ENCODE results near the gene SLIT3.

Gene SLIT3

DNA sequence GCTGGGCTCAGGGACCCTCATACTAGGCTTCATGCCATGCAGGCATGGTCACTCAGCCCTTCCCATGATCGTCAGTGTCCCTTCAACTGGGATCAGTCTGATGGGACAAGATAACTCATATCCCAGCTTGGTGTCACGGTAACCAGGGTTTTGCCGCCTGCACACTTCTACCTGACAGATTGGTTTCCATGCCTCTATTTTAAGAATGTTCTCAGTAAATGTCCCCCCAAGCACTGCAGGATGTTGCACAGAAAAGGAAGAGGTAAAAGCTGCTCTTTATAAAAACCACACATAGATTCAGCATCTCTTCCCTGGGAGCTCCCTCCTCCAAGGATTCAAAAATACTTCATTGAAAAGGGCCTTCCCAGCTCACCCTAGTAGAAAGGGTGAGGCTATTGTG lies 56.1 kb downstream of the SLIT3 start:
- no peaks in the 10 kb centered on the region for H3K9me3 ChIP-seq (ENCODE audit: insufficient read depth, low read depth, low read length)
- H3K4me3 ChIP-seq (ENCODE audit: low read length, poor library complexity, severe bottlenecking): no peak overlapping the region
- H3K36me3 ChIP-seq (ENCODE audit: insufficient read depth, low read length): no peaks in the 10 kb centered on the region
- H3K27me3 ChIP-seq (ENCODE audit: insufficient read depth, low read length, poor library complexity, severe bottlenecking): no peaks in the 10 kb centered on the region
- no peaks in the 10 kb centered on the region for H4K20me1 ChIP-seq (ENCODE audit: insufficient read depth, low read length, poor library complexity, severe bottlenecking)
- H3K4me2 ChIP-seq (ENCODE audit: low read depth, low read length, poor library complexity, severe bottlenecking): no peak overlapping the region
- H3F3A ChIP-seq (ENCODE audit: low read depth): no peaks in the 10 kb centered on the region
- no peak overlapping the region for H3K9ac ChIP-seq (ENCODE audit: low read depth, low read length, poor library complexity, severe bottlenecking)
- no peak for TF ChIP-seq EZH2phosphoT487 (IDR thresholded peaks at IDR 0.05; ENCODE audit: borderline replicate concordance)
- TF ChIP-seq, protein P1, sequence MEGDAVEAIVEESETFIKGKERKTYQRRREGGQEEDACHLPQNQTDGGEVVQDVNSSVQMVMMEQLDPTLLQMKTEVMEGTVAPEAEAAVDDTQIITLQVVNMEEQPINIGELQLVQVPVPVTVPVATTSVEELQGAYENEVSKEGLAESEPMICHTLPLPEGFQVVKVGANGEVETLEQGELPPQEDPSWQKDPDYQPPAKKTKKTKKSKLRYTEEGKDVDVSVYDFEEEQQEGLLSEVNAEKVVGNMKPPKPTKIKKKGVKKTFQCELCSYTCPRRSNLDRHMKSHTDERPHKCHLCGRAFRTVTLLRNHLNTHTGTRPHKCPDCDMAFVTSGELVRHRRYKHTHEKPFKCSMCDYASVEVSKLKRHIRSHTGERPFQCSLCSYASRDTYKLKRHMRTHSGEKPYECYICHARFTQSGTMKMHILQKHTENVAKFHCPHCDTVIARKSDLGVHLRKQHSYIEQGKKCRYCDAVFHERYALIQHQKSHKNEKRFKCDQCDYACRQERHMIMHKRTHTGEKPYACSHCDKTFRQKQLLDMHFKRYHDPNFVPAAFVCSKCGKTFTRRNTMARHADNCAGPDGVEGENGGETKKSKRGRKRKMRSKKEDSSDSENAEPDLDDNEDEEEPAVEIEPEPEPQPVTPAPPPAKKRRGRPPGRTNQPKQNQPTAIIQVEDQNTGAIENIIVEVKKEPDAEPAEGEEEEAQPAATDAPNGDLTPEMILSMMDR (conservative IDR thresholded peaks at IDR 0.05; ENCODE audit: low read length): no peak
- H2AFZ ChIP-seq (ENCODE audit: low read length): no peak overlapping the region
- H3K79me2 ChIP-seq (ENCODE audit: insufficient read depth, low read length): no peaks in the 10 kb centered on the region
- peaks cover 13% of the 10 kb centered on the region for H3K4me1 ChIP-seq (ENCODE audit: insufficient read depth, low read length, poor library complexity, severe bottlenecking)
- H3K9me2 ChIP-seq (replicated peaks; ENCODE audit: low read depth, low read length): no peaks in the 10 kb centered on the region

DNA sequence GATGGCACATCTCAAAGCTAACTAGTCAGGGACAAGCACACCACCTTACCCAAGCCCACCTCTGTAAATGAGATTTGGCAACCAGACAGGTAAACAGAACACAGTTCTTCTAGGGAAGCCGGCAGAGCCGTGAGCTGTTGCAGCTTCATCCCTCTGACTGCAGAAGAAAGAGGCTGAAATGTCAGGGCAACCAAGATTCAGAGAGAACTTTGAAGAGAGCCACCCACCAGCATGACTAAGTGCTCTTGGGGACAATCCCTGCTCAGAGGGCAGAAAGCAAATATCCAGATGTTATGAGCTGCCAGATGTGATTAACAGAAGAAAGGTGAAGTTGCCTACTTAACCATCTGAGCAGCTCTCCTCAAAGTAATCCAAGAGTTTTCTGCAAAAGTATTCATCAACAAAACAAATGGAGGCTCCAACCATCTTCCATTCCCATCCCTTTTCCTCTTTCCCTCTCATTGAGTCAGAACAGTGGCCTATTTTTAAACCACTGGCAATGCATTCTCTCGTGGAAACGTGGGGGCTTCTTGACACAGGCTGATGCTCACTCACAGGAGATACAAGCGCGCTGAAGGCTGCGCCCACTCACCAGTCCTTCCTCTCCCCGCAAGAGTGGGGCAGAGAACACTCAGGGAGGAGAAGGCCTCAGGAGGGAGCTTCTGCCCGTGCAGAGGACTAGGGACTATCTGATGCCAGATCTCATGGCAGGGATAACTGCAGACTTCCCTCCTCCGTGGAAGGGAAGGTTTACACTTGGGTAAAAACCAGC lies 57.1 kb downstream of the SLIT3 start:
- no peaks in the 10 kb centered on the region for H3K79me2 ChIP-seq (ENCODE audit: insufficient read depth, low read length)
- H3K36me3 ChIP-seq (ENCODE audit: insufficient read depth, low read length): no peaks in the 10 kb centered on the region
- H3K4me1 ChIP-seq (ENCODE audit: insufficient read depth, low read length, poor library complexity, severe bottlenecking): peaks cover 13% of the 10 kb centered on the region
- H4K20me1 ChIP-seq (ENCODE audit: insufficient read depth, low read length, poor library complexity, severe bottlenecking): no peaks in the 10 kb centered on the region
- peaks cover 4% of the 10 kb centered on the region for H3K27me3 ChIP-seq (ENCODE audit: insufficient read depth, low read length, poor library complexity, severe bottlenecking)
- H3F3A ChIP-seq (ENCODE audit: low read depth): no peaks in the 10 kb centered on the region
- TF ChIP-seq EZH2phosphoT487 (IDR thresholded peaks at IDR 0.05; ENCODE audit: borderline replicate concordance): no peak
- TF ChIP-seq, protein P1 (conservative IDR thresholded peaks at IDR 0.05; ENCODE audit: low read length): no peak
- no peak overlapping the region for H3K4me2 ChIP-seq (ENCODE audit: low read depth, low read length, poor library complexity, severe bottlenecking)
- no peaks in the 10 kb centered on the region for H3K9me3 ChIP-seq (ENCODE audit: insufficient read depth, low read depth, low read length)
- H2AFZ ChIP-seq (ENCODE audit: low read length): no peak overlapping the region
- no peak overlapping the region for H3K4me3 ChIP-seq (ENCODE audit: low read length, poor library complexity, severe bottlenecking)
- H3K9me2 ChIP-seq (replicated peaks; ENCODE audit: low read depth, low read length): no peaks in the 10 kb centered on the region
- no peak overlapping the region for H3K9ac ChIP-seq (ENCODE audit: low read depth, low read length, poor library complexity, severe bottlenecking)

DNA sequence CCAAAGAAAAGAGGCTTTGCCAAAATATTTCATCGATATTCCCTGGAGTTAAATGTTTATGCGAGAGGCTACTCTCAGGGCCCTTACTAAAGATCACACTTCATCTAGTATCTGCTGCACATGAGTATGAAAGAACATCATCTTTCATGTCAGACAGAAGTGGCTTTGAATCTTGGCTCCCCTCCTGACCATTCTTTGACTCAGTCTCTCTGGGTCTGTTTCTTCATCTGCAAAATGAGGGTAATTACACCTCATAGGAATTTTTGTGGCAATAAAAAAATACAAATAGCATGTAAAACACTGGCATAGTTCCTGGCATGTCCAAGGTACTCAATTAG lies 58.1 kb downstream of the SLIT3 start:
- no peaks in the 10 kb centered on the region for H3K9me3 ChIP-seq (ENCODE audit: insufficient read depth, low read depth, low read length)
- no peaks in the 10 kb centered on the region for H3F3A ChIP-seq (ENCODE audit: low read depth)
- no peak for TF ChIP-seq EZH2phosphoT487 (IDR thresholded peaks at IDR 0.05; ENCODE audit: borderline replicate concordance)
- TF ChIP-seq, protein P1 (conservative IDR thresholded peaks at IDR 0.05; ENCODE audit: low read length): no peak
- no peaks in the 10 kb centered on the region for H3K9me2 ChIP-seq (replicated peaks; ENCODE audit: low read depth, low read length)
- H3K9ac ChIP-seq (ENCODE audit: low read depth, low read length, poor library complexity, severe bottlenecking): no peak overlapping the region
- H2AFZ ChIP-seq (ENCODE audit: low read length): peak overlapping the region; percentile 64; the same call in 1 of the 2 replicates
- no peaks in the 10 kb centered on the region for H4K20me1 ChIP-seq (ENCODE audit: insufficient read depth, low read length, poor library complexity, severe bottlenecking)
- no peak overlapping the region for H3K4me3 ChIP-seq (ENCODE audit: low read length, poor library complexity, severe bottlenecking)
- peaks cover 13% of the 10 kb centered on the region for H3K4me1 ChIP-seq (ENCODE audit: insufficient read depth, low read length, poor library complexity, severe bottlenecking)
- no peaks in the 10 kb centered on the region for H3K79me2 ChIP-seq (ENCODE audit: insufficient read depth, low read length)
- H3K4me2 ChIP-seq (ENCODE audit: low read depth, low read length, poor library complexity, severe bottlenecking): peak overlapping the region; percentile 65
- H3K27me3 ChIP-seq (ENCODE audit: insufficient read depth, low read length, poor library complexity, severe bottlenecking): peaks cover 4% of the 10 kb centered on the region
- no peaks in the 10 kb centered on the region for H3K36me3 ChIP-seq (ENCODE audit: insufficient read depth, low read length)

All from Loucy (cell line).